ENCODE measurements around the gene ZNF469.

ZNF469 gene

GRCh38 chr16:88411951-88412576 is 29.3 kb downstream of the ZNF469 start:
- DNase-seq, result no peak

GRCh38 chr16:88412766-88413165 is 30.0 kb downstream of the ZNF469 start:
- no peak for DNase-seq

GRCh38 chr16:88413231-88413630 is 30.5 kb downstream of the ZNF469 start:
- DNase-seq, result no peak

- no peak for DNase-seq
Observed at GRCh38 chr16:88413631-88414030, 30.9 kb downstream of the ZNF469 start.

GRCh38 chr16:88414521-88415380 is 32.0 kb downstream of the ZNF469 start:
- DNase-seq, result no peak

GRCh38 chr16:88415381-88415705 is 32.6 kb downstream of the ZNF469 start:
- no peak for DNase-seq

- no peak for DNase-seq
Observed at GRCh38 chr16:88415713-88416323, 33.1 kb downstream of the ZNF469 start.

GRCh38 chr16:88416686-88417085 is 33.9 kb downstream of the ZNF469 start:
- no peak for DNase-seq

- no peak for DNase-seq
Observed at GRCh38 chr16:88417684-88418476, 35.1 kb downstream of the ZNF469 start.

- no peak for DNase-seq
Observed at GRCh38 chr16:88418869-88419268, 36.1 kb downstream of the ZNF469 start.

GRCh38 chr16:88419790-88420189 is 37.0 kb downstream of the ZNF469 start:
- DNase-seq, result no peak

GRCh38 chr16:88420496-88420895 is 37.7 kb downstream of the ZNF469 start:
- DNase-seq, result no peak

GRCh38 chr16:88421301-88421700 is 38.5 kb downstream of the ZNF469 start:
- no peak for DNase-seq

- DNase-seq, result no peak
Observed at GRCh38 chr16:88421871-88422433, 39.2 kb downstream of the ZNF469 start.

GRCh38 chr16:88422733-88423447 is 40.1 kb downstream of the ZNF469 start:
- no peak for DNase-seq

- no peak for DNase-seq
Observed at GRCh38 chr16:88423448-88423850, 40.7 kb downstream of the ZNF469 start.

- no peak for DNase-seq
Observed at GRCh38 chr16:88424587-88425235, 42.0 kb downstream of the ZNF469 start.

- no peak for DNase-seq
Observed at GRCh38 chr16:88426018-88426417, 43.3 kb downstream of the ZNF469 start.

GRCh38 chr16:88427376-88427775 is 44.6 kb downstream of the ZNF469 start:
- no peak for DNase-seq

GRCh38 chr16:88428156-88428555 is 45.4 kb downstream of the ZNF469 start:
- DNase-seq, result no peak

GRCh38 chr16:88428616-88429386 is 46.0 kb downstream of the ZNF469 start:
- DNase-seq, result no peak
